ENCODE measurements around the gene NEDD4L.

Gene NEDD4L

DNA sequence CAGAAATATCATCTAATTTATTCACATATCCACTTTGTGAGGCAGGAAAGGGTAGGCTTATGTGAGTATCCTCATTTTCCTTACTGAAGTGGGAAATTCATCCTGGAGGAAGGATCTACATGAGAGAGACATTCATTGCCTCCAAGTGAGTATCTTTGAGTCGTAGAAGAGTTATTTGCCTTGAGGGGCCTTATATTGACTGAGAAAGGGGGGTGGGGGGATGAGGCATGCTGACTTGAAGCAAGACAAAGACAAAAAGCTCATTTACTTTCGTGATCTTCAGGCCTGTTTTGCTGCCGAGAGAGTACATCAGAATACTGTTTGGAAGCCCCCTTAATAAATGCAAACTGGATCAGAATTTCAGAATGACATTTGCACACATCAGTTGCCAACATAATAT is 17.6 kb upstream of the NEDD4L start:
- Histone ChIP-seq H3K27me3 (ENCODE audit: control insufficient read depth in 1 of 2, insufficient read depth in 2 of 2, low read length in 2 of 2) (peaks cover 0 to 4% of the 10 kb centered on the region in 2 donors), H3K4me3 (ENCODE audit: low read depth in 1 of 2, low read length in 2 of 2) (no peak overlapping the region), H3K4me1 (ENCODE audit: control insufficient read depth in 1 of 2, insufficient read depth in 2 of 2, low read length in 2 of 2) (peaks cover 26 to 37% of the 10 kb centered on the region in 2 donors), H3K27ac (ENCODE audit: low read depth, low read length) (no peak overlapping the region), H3K9ac (ENCODE audit: low read depth in 1 of 2, low read length in 2 of 2) (no peak overlapping the region), H3K36me3 (ENCODE audit: control insufficient read depth in 1 of 2, insufficient read depth in 2 of 2, low read length in 2 of 2) (no peaks in the 10 kb centered on the region), H3K9me3 (ENCODE audit: control insufficient read depth in 1 of 2, low read length in 2 of 2) (no peaks in the 10 kb centered on the region)

DNA sequence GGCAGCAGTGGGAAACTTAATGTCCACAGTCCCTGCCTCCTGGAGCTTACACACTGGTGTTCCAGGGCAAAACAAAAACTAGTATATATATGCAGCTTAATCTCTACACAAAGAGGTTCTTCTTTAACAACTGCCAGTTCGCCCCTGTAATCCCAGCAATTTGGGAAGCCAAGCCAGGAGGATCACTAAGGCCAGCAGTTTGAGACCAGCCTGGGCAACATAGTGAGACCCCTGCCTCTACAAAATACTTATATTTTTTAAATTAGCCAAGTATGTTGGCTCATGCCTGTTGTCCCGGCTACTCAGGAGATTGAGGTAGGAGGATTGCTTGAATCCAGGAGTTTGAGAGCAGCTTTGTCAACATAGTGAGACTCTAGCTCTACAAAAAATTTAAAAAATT is 17.2 kb upstream of the NEDD4L start:
- H3K4me1 ChIP-seq (ENCODE audit: control insufficient read depth in 1 of 2, insufficient read depth in 2 of 2, low read length in 2 of 2), result peaks cover 22 to 32% of the 10 kb centered on the region in 2 donors
- H3K27ac ChIP-seq (ENCODE audit: low read depth, low read length), result no peak overlapping the region
- no peaks in the 10 kb centered on the region for H3K36me3 ChIP-seq (ENCODE audit: control insufficient read depth in 1 of 2, insufficient read depth in 2 of 2, low read length in 2 of 2)
- no peak overlapping the region for H3K9ac ChIP-seq (ENCODE audit: low read depth in 1 of 2, low read length in 2 of 2)
- peaks cover 0 to 4% of the 10 kb centered on the region in 2 donors for H3K27me3 ChIP-seq (ENCODE audit: control insufficient read depth in 1 of 2, insufficient read depth in 2 of 2, low read length in 2 of 2)
- no peak overlapping the region for H3K4me3 ChIP-seq (ENCODE audit: low read depth in 1 of 2, low read length in 2 of 2)
- H3K9me3 ChIP-seq (ENCODE audit: control insufficient read depth in 1 of 2, low read length in 2 of 2), result no peaks in the 10 kb centered on the region

DNA sequence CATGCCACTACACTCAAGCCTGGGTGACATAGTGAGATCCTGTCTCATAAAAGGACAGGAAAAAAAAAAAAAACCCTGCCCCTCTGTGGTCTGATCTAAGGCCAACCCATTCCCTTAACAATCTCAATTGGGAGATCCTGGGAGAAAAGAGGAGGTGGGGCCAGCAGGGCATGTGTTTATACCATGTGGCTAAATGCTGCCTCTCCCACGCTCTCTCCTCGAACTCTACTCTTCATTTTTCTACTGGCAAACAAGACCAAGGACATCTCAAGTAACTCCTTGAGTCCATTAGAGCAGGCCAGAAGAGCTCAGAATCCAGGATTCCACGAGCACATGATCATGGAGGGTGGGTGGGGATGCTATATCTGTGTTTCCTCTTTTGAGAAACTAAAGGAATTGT is 16.7 kb upstream of the NEDD4L start:
- peaks cover 21 to 30% of the 10 kb centered on the region in 2 donors for H3K4me1 ChIP-seq (ENCODE audit: control insufficient read depth in 1 of 2, insufficient read depth in 2 of 2, low read length in 2 of 2)
- H3K36me3 ChIP-seq (ENCODE audit: control insufficient read depth in 1 of 2, insufficient read depth in 2 of 2, low read length in 2 of 2), result no peaks in the 10 kb centered on the region
- peaks cover 0 to 4% of the 10 kb centered on the region in 2 donors for H3K27me3 ChIP-seq (ENCODE audit: control insufficient read depth in 1 of 2, insufficient read depth in 2 of 2, low read length in 2 of 2)
- H3K27ac ChIP-seq (ENCODE audit: low read depth, low read length), result no peak overlapping the region
- H3K9ac ChIP-seq (ENCODE audit: low read depth in 1 of 2, low read length in 2 of 2), result no peak overlapping the region
- no peaks in the 10 kb centered on the region for H3K9me3 ChIP-seq (ENCODE audit: control insufficient read depth in 1 of 2, low read length in 2 of 2)
- no peak overlapping the region for H3K4me3 ChIP-seq (ENCODE audit: low read depth in 1 of 2, low read length in 2 of 2)

DNA sequence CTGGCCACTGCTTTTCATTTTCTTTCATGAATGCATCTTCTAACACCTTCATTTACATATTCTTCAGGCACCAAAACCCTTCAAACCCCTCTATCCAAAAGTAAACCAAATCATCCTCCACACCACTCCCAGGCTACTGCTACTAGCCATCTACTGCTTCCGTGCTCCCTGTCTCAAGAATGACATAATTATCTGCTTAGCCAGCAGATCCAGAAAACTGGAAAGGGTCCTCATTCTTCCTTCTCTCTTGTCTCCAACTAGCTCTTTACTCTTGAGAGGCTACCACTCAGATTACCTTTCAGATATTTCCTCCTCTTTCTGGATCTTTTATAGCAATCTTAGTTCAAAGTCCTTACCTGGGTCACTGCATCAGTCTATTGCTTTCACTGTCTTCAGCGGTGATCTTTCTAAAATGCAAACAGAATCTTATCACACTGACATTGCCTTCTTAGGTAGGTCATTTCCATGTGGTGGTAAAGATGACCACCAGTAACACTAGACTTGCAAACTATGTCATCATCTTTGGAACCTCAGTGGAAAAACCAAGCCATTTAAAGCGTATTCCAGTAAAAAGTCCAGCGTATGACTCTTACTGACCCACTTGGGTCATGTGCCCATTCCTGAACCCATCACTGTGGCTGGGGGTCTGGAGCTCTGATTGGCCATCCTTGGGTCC is 15.8 kb upstream of the NEDD4L start:
- peaks cover 21 to 30% of the 10 kb centered on the region in 2 donors for H3K4me1 ChIP-seq (ENCODE audit: control insufficient read depth in 1 of 2, insufficient read depth in 2 of 2, low read length in 2 of 2)
- no peak overlapping the region for H3K4me3 ChIP-seq (ENCODE audit: low read depth in 1 of 2, low read length in 2 of 2)
- H3K9me3 ChIP-seq (ENCODE audit: control insufficient read depth in 1 of 2, low read length in 2 of 2), result no peaks in the 10 kb centered on the region
- H3K36me3 ChIP-seq (ENCODE audit: control insufficient read depth in 1 of 2, insufficient read depth in 2 of 2, low read length in 2 of 2), result no peaks in the 10 kb centered on the region
- no peak overlapping the region for H3K9ac ChIP-seq (ENCODE audit: low read depth in 1 of 2, low read length in 2 of 2)
- H3K27me3 ChIP-seq (ENCODE audit: control insufficient read depth in 1 of 2, insufficient read depth in 2 of 2, low read length in 2 of 2), result peaks cover 0 to 4% of the 10 kb centered on the region in 2 donors
- no peak overlapping the region for H3K27ac ChIP-seq (ENCODE audit: low read depth, low read length)

DNA sequence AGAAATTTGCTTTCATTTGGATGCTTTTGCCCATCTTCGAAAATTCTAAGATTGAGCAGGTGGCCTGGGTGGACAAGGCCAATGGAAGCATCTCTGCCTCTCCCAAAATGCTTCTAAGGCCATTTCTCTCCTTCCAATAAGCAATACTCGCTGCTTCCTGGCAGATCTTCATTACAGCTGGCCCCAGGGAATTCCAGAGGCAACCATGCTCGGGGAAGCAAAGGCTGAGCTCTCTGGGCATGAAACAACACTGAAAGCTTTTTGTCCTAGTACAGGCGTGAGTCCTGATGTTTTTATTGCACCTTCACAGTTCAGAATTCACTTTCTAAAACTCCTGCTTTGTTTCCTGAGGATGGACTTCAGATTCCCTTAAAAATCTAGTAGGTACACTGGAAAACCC is 11.8 kb upstream of the NEDD4L start:
- no peak overlapping the region for H3K4me3 ChIP-seq (ENCODE audit: low read depth in 1 of 2, low read length in 2 of 2)
- no peak overlapping the region for H3K9ac ChIP-seq (ENCODE audit: low read depth in 1 of 2, low read length in 2 of 2)
- H3K4me1 ChIP-seq (ENCODE audit: control insufficient read depth in 1 of 2, insufficient read depth in 2 of 2, low read length in 2 of 2), result peaks cover 0 to 9% of the 10 kb centered on the region in 2 donors
- H3K27me3 ChIP-seq (ENCODE audit: control insufficient read depth in 1 of 2, insufficient read depth in 2 of 2, low read length in 2 of 2), result peaks cover 0 to 4% of the 10 kb centered on the region in 2 donors
- H3K27ac ChIP-seq (ENCODE audit: low read depth, low read length), result no peak overlapping the region
- no peaks in the 10 kb centered on the region for H3K9me3 ChIP-seq (ENCODE audit: control insufficient read depth in 1 of 2, low read length in 2 of 2)
- H3K36me3 ChIP-seq (ENCODE audit: control insufficient read depth in 1 of 2, insufficient read depth in 2 of 2, low read length in 2 of 2), result no peaks in the 10 kb centered on the region

DNA sequence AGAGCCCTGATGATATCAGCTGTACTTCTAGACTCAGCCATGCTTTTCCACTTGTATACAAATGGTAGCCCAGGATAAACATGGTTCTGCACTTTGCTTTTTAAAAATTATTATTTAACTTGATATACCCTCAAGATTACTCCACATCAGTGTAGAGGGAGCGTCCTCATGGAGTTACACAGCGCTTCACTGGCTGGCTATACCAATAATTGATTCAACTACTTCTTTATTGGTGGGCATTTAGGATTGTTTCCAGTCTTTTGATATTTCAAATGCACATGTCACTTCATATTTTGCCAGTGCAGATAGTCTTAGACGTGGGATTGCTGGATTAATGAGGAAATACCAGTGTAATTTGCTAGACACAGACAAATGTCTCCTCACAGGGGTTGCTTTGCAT is 10.8 kb upstream of the NEDD4L start:
- Histone ChIP-seq H3K9ac (ENCODE audit: low read depth in 1 of 2, low read length in 2 of 2) (no peak overlapping the region), H3K27ac (ENCODE audit: low read depth, low read length) (no peak overlapping the region)

DNA sequence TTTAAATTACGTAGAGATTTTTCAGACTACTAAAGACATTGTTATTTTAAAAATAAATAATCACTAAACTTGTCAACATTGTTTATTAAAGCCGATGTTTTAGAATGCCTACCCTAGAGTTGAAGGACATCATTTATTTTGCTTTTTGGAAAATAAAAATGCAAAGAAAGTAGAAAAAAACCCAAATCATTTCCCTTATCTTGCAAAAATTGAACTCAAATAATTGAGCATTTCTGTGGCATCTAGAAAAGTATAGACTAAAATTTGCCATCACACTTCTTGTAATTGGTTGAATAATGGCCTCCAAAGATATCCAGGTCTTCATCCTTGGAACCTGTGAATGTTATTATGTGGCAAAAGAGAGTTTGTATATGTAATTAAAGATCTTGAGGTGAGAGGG is 9.7 kb upstream of the NEDD4L start:
- Histone ChIP-seq H3K4me3 (ENCODE audit: low read depth in 1 of 2, low read length in 2 of 2) (no peak overlapping the region), H3K36me3 (ENCODE audit: control insufficient read depth in 1 of 2, insufficient read depth in 2 of 2, low read length in 2 of 2) (no peaks in the 10 kb centered on the region), H3K4me1 (ENCODE audit: control insufficient read depth in 1 of 2, insufficient read depth in 2 of 2, low read length in 2 of 2) (no peaks in the 10 kb centered on the region), H3K27ac (ENCODE audit: low read depth, low read length) (no peak overlapping the region), H3K9ac (ENCODE audit: low read depth in 1 of 2, low read length in 2 of 2) (no peak overlapping the region), H3K27me3 (ENCODE audit: control insufficient read depth in 1 of 2, insufficient read depth in 2 of 2, low read length in 2 of 2) (no peaks in the 10 kb centered on the region), H3K9me3 (ENCODE audit: control insufficient read depth in 1 of 2, low read length in 2 of 2) (no peaks in the 10 kb centered on the region)

More for the DNA sequence above, 10.8 kb upstream of the NEDD4L start:
- Histone ChIP-seq H3K27me3 (ENCODE audit: control insufficient read depth in 1 of 2, insufficient read depth in 2 of 2, low read length in 2 of 2) (peaks cover 0 to 4% of the 10 kb centered on the region in 2 donors), H3K4me1 (ENCODE audit: control insufficient read depth in 1 of 2, insufficient read depth in 2 of 2, low read length in 2 of 2) (peaks cover 0 to under 1% of the 10 kb centered on the region in 2 donors), H3K4me3 (ENCODE audit: low read depth in 1 of 2, low read length in 2 of 2) (no peak overlapping the region), H3K9me3 (ENCODE audit: control insufficient read depth in 1 of 2, low read length in 2 of 2) (no peaks in the 10 kb centered on the region), H3K36me3 (ENCODE audit: control insufficient read depth in 1 of 2, insufficient read depth in 2 of 2, low read length in 2 of 2) (no peaks in the 10 kb centered on the region)

DNA sequence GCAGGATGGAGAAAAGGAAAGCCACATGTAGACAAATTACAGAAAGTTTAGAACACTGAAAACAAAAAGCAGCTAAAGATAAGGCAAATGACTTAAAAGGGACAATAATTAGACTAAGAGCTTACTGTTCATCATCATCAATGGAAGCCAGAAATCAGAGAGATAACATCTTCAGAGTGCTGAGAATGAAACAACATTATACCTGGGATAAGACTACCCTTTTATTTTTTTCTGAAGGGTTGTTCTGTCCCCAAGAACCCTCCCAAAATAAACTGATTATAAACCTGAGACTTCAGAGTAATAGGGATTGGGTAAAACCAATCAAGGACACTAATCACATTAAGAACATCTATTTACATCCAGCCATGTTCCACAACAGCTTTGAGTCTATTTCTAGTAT is 6.9 kb upstream of the NEDD4L start:
- peaks cover 6 to 8% of the 10 kb centered on the region in 2 donors for H3K4me1 ChIP-seq (ENCODE audit: control insufficient read depth in 1 of 2, insufficient read depth in 2 of 2, low read length in 2 of 2)
- H3K27me3 ChIP-seq (ENCODE audit: control insufficient read depth in 1 of 2, insufficient read depth in 2 of 2, low read length in 2 of 2), result no peaks in the 10 kb centered on the region
- H3K27ac ChIP-seq (ENCODE audit: low read depth, low read length), result no peak overlapping the region
- no peak overlapping the region for H3K4me3 ChIP-seq (ENCODE audit: low read depth in 1 of 2, low read length in 2 of 2)
- H3K9me3 ChIP-seq (ENCODE audit: control insufficient read depth in 1 of 2, low read length in 2 of 2), result no peaks in the 10 kb centered on the region
- no peaks in the 10 kb centered on the region for H3K36me3 ChIP-seq (ENCODE audit: control insufficient read depth in 1 of 2, insufficient read depth in 2 of 2, low read length in 2 of 2)
- H3K9ac ChIP-seq (ENCODE audit: low read depth in 1 of 2, low read length in 2 of 2), result no peak overlapping the region

DNA sequence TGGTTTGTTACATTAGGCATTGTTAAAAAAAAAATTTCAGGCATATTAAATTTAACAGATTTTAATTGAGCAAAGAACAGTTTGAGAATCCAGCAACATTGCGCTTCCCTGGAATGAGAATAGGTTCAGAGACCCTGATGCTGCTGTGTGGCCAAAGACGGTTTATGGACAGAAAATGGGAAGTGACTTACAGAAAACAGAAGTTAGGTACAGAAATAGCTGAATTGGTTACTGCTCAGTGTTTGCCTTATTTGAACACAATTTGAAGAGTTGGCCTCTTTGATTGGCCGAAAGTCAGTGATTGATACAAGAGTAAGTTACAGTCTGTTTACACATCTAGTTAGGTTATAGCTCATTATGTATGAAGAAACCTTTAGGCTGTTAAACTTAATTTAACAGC is 6.0 kb upstream of the NEDD4L start:
- Histone ChIP-seq H3K27ac (ENCODE audit: low read depth, low read length) (no peak overlapping the region), H3K9me3 (ENCODE audit: control insufficient read depth in 1 of 2, low read length in 2 of 2) (no peaks in the 10 kb centered on the region), H3K36me3 (ENCODE audit: control insufficient read depth in 1 of 2, insufficient read depth in 2 of 2, low read length in 2 of 2) (no peaks in the 10 kb centered on the region), H3K9ac (ENCODE audit: low read depth in 1 of 2, low read length in 2 of 2) (no peak overlapping the region), H3K27me3 (ENCODE audit: control insufficient read depth in 1 of 2, insufficient read depth in 2 of 2, low read length in 2 of 2) (no peaks in the 10 kb centered on the region), H3K4me3 (ENCODE audit: low read depth in 1 of 2, low read length in 2 of 2) (no peak overlapping the region), H3K4me1 (ENCODE audit: control insufficient read depth in 1 of 2, insufficient read depth in 2 of 2, low read length in 2 of 2) (peaks cover 11 to 12% of the 10 kb centered on the region in 2 donors)

DNA sequence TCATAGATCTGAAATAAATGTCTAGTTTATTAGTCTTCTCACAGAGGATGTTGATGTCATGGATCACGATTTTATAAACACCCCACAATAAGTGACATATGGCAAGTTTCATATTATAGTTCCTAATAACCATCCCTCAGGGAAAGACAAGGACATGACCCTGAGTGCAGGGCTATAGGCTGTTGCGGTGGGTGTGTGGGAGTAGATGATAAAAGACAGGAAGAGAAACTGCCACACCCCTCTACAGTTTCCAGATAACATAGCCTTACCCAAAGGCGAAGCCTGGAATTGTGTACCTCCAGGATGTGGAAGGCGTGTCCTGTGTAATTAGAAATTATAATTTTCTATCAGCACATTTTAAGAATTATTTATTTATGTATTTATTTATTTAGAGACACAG is 2.4 kb upstream of the NEDD4L start:
- H3K36me3 ChIP-seq (ENCODE audit: control insufficient read depth in 1 of 2, insufficient read depth in 2 of 2, low read length in 2 of 2), result no peaks in the 10 kb centered on the region
- peaks cover 12 to 20% of the 10 kb centered on the region in 2 donors for H3K4me1 ChIP-seq (ENCODE audit: control insufficient read depth in 1 of 2, insufficient read depth in 2 of 2, low read length in 2 of 2)
- no peak overlapping the region for H3K9ac ChIP-seq (ENCODE audit: low read depth in 1 of 2, low read length in 2 of 2)
- H3K27me3 ChIP-seq (ENCODE audit: control insufficient read depth in 1 of 2, insufficient read depth in 2 of 2, low read length in 2 of 2), result no peaks in the 10 kb centered on the region
- H3K4me3 ChIP-seq (ENCODE audit: low read depth in 1 of 2, low read length in 2 of 2), result no peak overlapping the region
- H3K27ac ChIP-seq (ENCODE audit: low read depth, low read length), result no peak overlapping the region
- no peaks in the 10 kb centered on the region for H3K9me3 ChIP-seq (ENCODE audit: control insufficient read depth in 1 of 2, low read length in 2 of 2)

All from duodenal mucosa (tissue), 2 donors.